HEK293 (cell line): ENCODE measurements around the gene PDAP1.

Experiments
- CTCF ChIA-PET: fragments of 350-600 bp; formaldehyde crosslinking; extraction: SDS; loops from one replicate; lab custom pipeline; 2021; ENCODE audit warnings: antibody characterized with exemption; lab: Yijun Ruan, JAX
- POLR2A ChIA-PET: fragments of 300-600 bp; formaldehyde crosslinking; extraction: SDS; loops from one replicate; lab custom pipeline; 2020; ENCODE audit warnings: antibody characterized with exemption, inconsistent platforms; lab: Yijun Ruan, JAX
- H3K27ac ChIP-seq: fragments of 200-500 bp; sonication (Bioruptor generic); 2 replicates; pipeline ENCODE4 v1.5.1; 2014; ENCODE audit warnings: low read depth, low read length, control low read depth, inconsistent platforms; ENCODE audit errors: extremely low read depth
- H3K36me3 ChIP-seq, 2 experiments: fragments of 200-500 bp in 1 of 2; sonication (Bioruptor generic) in 1 of 2; 1 replicate in 1 of 2; 2 replicates in 1 of 2; pipeline ENCODE4 v1.5.1; 2014 to 2017; ENCODE audit warnings: inconsistent platforms in 2 of 2, low read length in 2 of 2; ENCODE audit not compliant: control insufficient read depth in 2 of 2, insufficient read depth in 1 of 2
- H3K4me1 ChIP-seq: fragments of 200-500 bp; sonication (Bioruptor generic); 2 replicates; pipeline ENCODE4 v1.5.1; 2014; ENCODE audit warnings: mild to moderate bottlenecking, low read length, inconsistent platforms; ENCODE audit not compliant: control insufficient read depth, insufficient read depth
- H3K4me3 ChIP-seq: 2 replicates; pipeline ENCODE4 v1.5.1; 2011; ENCODE audit warnings: low read depth, mild to moderate bottlenecking, control low read depth, low read length, moderate library complexity
- H3K9me3 ChIP-seq: fragments of 200-500 bp; sonication (Bioruptor generic); 2 replicates; pipeline ENCODE4 v1.5.1; 2014; ENCODE audit warnings: low read depth, low read length, inconsistent platforms; ENCODE audit not compliant: control insufficient read depth, insufficient read depth
- AEBP2 ChIP-seq: fragments of 450-650 bp; formaldehyde crosslinking; IDR thresholded peaks from 2 replicates; pipeline ENCODE4 v1.5.1; 2016; ENCODE audit warnings: missing biosample characterization, missing genetic modification characterization, borderline replicate concordance
- EGR2 ChIP-seq: fragments of 450-650 bp; formaldehyde crosslinking; IDR thresholded peaks from 2 replicates; pipeline ENCODE4 v1.5.1; 2016; ENCODE audit warnings: low read depth, missing biosample characterization, missing genetic modification characterization
- ELK4 ChIP-seq: IDR thresholded peaks from 2 replicates; pipeline ENCODE4 v1.6.1; 2011; ENCODE audit warnings: mild to moderate bottlenecking, low read depth, low read length, borderline replicate concordance
- GLI2 ChIP-seq: fragments of 450-650 bp; formaldehyde crosslinking; IDR thresholded peaks from 2 replicates; pipeline ENCODE4; 2017; ENCODE audit warnings: missing biosample characterization, missing genetic modification characterization, low read depth, borderline replicate concordance
- KLF8 ChIP-seq: fragments of 450-650 bp; formaldehyde crosslinking; IDR thresholded peaks from 2 replicates; pipeline ENCODE4 v1.5.1; 2016; ENCODE audit warnings: missing biosample characterization, missing genetic modification characterization
- PRDM1 ChIP-seq: fragments of 450-650 bp; formaldehyde crosslinking; IDR thresholded peaks from 2 replicates; pipeline ENCODE4; 2016; ENCODE audit warnings: missing biosample characterization, missing genetic modification characterization
- PRDM4 ChIP-seq: fragments of 450-650 bp; formaldehyde crosslinking; IDR thresholded peaks from 2 replicates; pipeline ENCODE4 v1.5.1; 2017; ENCODE audit warnings: missing biosample characterization, missing genetic modification characterization
- ZNF10 ChIP-seq: fragments of 450-650 bp; formaldehyde crosslinking; IDR thresholded peaks from 2 replicates; pipeline ENCODE4 v1.5.1; 2017; ENCODE audit warnings: missing biosample characterization, missing genetic modification characterization
- ZNF24 ChIP-seq: fragments of 450-650 bp; formaldehyde crosslinking; IDR thresholded peaks from 2 replicates; pipeline ENCODE4 v1.5.1; 2016; ENCODE audit warnings: missing biosample characterization, missing genetic modification characterization
- ZNF311 ChIP-seq: fragments of 450-650 bp; formaldehyde crosslinking; IDR thresholded peaks from 2 replicates; pipeline ENCODE4 v1.5.1; 2017; ENCODE audit warnings: missing biosample characterization, missing genetic modification characterization, borderline replicate concordance
- ZNF398 ChIP-seq: fragments of 450-650 bp; formaldehyde crosslinking; IDR thresholded peaks from 2 replicates; pipeline ENCODE4 v1.5.1; 2017; ENCODE audit warnings: missing biosample characterization, missing genetic modification characterization
- ZNF416 ChIP-seq: fragments of 450-650 bp; formaldehyde crosslinking; IDR thresholded peaks from 2 replicates; pipeline ENCODE4 v1.5.1; 2016; ENCODE audit warnings: missing biosample characterization, missing genetic modification characterization
- ZNF510 ChIP-seq: fragments of 450-650 bp; formaldehyde crosslinking; IDR thresholded peaks from 2 replicates; pipeline ENCODE4 v1.5.1; 2018; ENCODE audit warnings: mild to moderate bottlenecking, missing genetic modification characterization, missing biosample characterization; ENCODE audit not compliant: insufficient replicate concordance
- ZNF521 ChIP-seq: fragments of 450-650 bp; formaldehyde crosslinking; IDR thresholded peaks from 2 replicates; pipeline ENCODE4 v1.5.1; 2017; ENCODE audit warnings: missing biosample characterization, mild to moderate bottlenecking, missing genetic modification characterization
- ZNF571 ChIP-seq: fragments of 450-650 bp; formaldehyde crosslinking; IDR thresholded peaks from 2 replicates; pipeline ENCODE4 v1.5.0; 2017; ENCODE audit warnings: missing biosample characterization, missing genetic modification characterization
- ZNF600 ChIP-seq: fragments of 450-650 bp; formaldehyde crosslinking; IDR thresholded peaks from 2 replicates; pipeline ENCODE4 v1.5.1; 2016; ENCODE audit warnings: missing biosample characterization, missing genetic modification characterization
- ZNF654 ChIP-seq: fragments of 450-650 bp; formaldehyde crosslinking; IDR thresholded peaks from 2 replicates; pipeline ENCODE4 v1.5.1; 2016; ENCODE audit warnings: low read depth, missing biosample characterization, missing genetic modification characterization
- ZNF692 ChIP-seq: fragments of 450-650 bp; formaldehyde crosslinking; IDR thresholded peaks from 2 replicates; pipeline ENCODE4 v1.5.1; 2016; ENCODE audit warnings: missing biosample characterization, missing genetic modification characterization
- ZNF707 ChIP-seq: fragments of 450-650 bp; formaldehyde crosslinking; IDR thresholded peaks from 2 replicates; pipeline ENCODE4 v1.5.1; 2016; ENCODE audit warnings: missing biosample characterization, missing genetic modification characterization
- ZNF785 ChIP-seq: fragments of 450-650 bp; formaldehyde crosslinking; IDR thresholded peaks from 2 replicates; pipeline ENCODE4 v1.5.1; 2016; ENCODE audit warnings: missing biosample characterization, missing genetic modification characterization
- ZNF791 ChIP-seq: fragments of 450-650 bp; formaldehyde crosslinking; IDR thresholded peaks from 2 replicates; pipeline ENCODE4 v1.5.1; 2016; ENCODE audit warnings: missing biosample characterization, missing genetic modification characterization
- ZNF837 ChIP-seq: fragments of 450-650 bp; formaldehyde crosslinking; IDR thresholded peaks from 2 replicates; pipeline ENCODE4 v1.5.1; 2016; ENCODE audit warnings: missing biosample characterization, missing genetic modification characterization
- ZSCAN16 ChIP-seq: fragments of 450-650 bp; formaldehyde crosslinking; IDR thresholded peaks from 2 replicates; pipeline ENCODE4 v1.5.1; 2016; ENCODE audit warnings: missing biosample characterization, missing genetic modification characterization

The PDAP1 gene

GRCh38 chr7:99389772-99390171 lies 18.6 kb downstream of the PDAP1 start:
- CTCF ChIA-PET: no interaction called here

GRCh38 chr7:99387912-99388311 lies 20.5 kb downstream of the PDAP1 start:
- Histone ChIP-seq H3K9me3 (no peaks in the 10 kb centered on the region), H3K4me1 (no peaks in the 10 kb centered on the region), H3K27ac (no peak overlapping the region), H3K4me3 (no peak overlapping the region), H3K36me3 (peaks cover 12 to 37% of the 10 kb centered on the region in 2 experiments; a peak in 2 of 3 replicates)
- ChIA-PET CTCF (interaction anchor here (0.6 to 1.7 kb wide), 3 partner anchors 19 to 57 kb away, joined by 3 to 10 read pairs (median 4); no protein-coding TSS in a partner anchor), POLR2A (interaction anchor here (0.6 kb wide), 2 partner anchors 18 to 100 kb away, joined by 3 to 6 read pairs; no protein-coding TSS in a partner anchor)
- no peak for TF ChIP-seq ZNF837
- no peak for TF ChIP-seq ZNF398 (tag by site-specific recombination)
- TF ChIP-seq ZNF24 (tag by site-specific recombination): no peak
- no peak for TF ChIP-seq ZNF654
- no peak for TF ChIP-seq ELK4
- TF ChIP-seq ZNF707: no peak
- no peak for TF ChIP-seq ZNF785 (tag by site-specific recombination)
- no peak for TF ChIP-seq ZNF600 (tag by site-specific recombination)
- TF ChIP-seq ZNF311 (tag by site-specific recombination): no peak
- TF ChIP-seq EGR2 (tag by site-specific recombination): no peak
- TF ChIP-seq AEBP2 (tag by site-specific recombination): no peak

More at GRCh38 chr7:99389772-99390171, 18.6 kb downstream of the PDAP1 start:
- TF ChIP-seq ZNF791 (tag by site-specific recombination): no peak
- no peak for TF ChIP-seq KLF8
- no peak for TF ChIP-seq ZNF571 (tag by site-specific recombination)
- TF ChIP-seq PRDM4 (tag by site-specific recombination): no peak
- no peak for TF ChIP-seq GLI2 (tag by site-specific recombination)
- no peak for TF ChIP-seq ZNF510 (tag by site-specific recombination)
- TF ChIP-seq ZNF10 (tag by site-specific recombination): no peak
- TF ChIP-seq ZNF521 (tag by site-specific recombination): no peak
- no peak for TF ChIP-seq ZNF416
- TF ChIP-seq ZNF692 (tag by site-specific recombination): no peak
- no peak for TF ChIP-seq PRDM1
- TF ChIP-seq ZSCAN16 (tag by site-specific recombination): no peak
- TF ChIP-seq, all 188 proteins: peak for 0
- Histone ChIP-seq H3K4me3 (no peak overlapping the region), H3K4me1 (no peaks in the 10 kb centered on the region), H3K36me3 (peaks cover 16 to 55% of the 10 kb centered on the region in 2 experiments; a peak in 2 of 3 replicates), H3K9me3 (no peaks in the 10 kb centered on the region), H3K27ac (no peak overlapping the region)
- POLR2A ChIA-PET: interaction anchor here (0.5 to 1.8 kb wide), 5 partner anchors 9 to 49 kb away, joined by 3 to 6 read pairs (median 4); partner anchors contain the start of genes BUD31 and CPSF4
